Hepatocyte (in vitro differentiated cells): Measurements from ENCODE around the gene CCDC83.

Experiments
- CTCF ChIP-seq: fragments of 200-600 bp; sonication (generic); IDR thresholded peaks from 2 replicates; pipeline ENCODE4 v1.5.1; 2016; ENCODE audit warnings: antibody characterized with exemption, mild to moderate bottlenecking; ENCODE audit not compliant: poor library complexity
- EZH2 ChIP-seq: fragments of 200-600 bp; sonication (generic); IDR thresholded peaks from 2 replicates; pipeline ENCODE4 v1.6.1; 2016; ENCODE audit warnings: antibody characterized with exemption, mild to moderate bottlenecking, borderline replicate concordance

- TF ChIP-seq CTCF (no peak), EZH2 (no peak)
These were observed 35.7 kb upstream of the CCDC83 start for GRCh38 chr11:85819441-85819840.
